NCI-H2029 treated with DMSO at 0.1 percent for 48 hours (cell line): ENCODE results near the gene HOXB8.

Source experiments
- DNase-seq: peaks from one replicate; lab custom pipeline; 2025; lab: John Stamatoyannopoulos, UW

Gene HOXB8

GRCh38 chr17:48610282-48611211 lies 4.5 kb downstream of the HOXB8 start, which contains the start of gene HOXB7:
Gene HOXB7, minus strand, starts transcription at chr17:48611017. Its CDS starts 99 bp downstream, at chr17:48610918.
- peak; percentile 34 for DNase-seq

DNA sequence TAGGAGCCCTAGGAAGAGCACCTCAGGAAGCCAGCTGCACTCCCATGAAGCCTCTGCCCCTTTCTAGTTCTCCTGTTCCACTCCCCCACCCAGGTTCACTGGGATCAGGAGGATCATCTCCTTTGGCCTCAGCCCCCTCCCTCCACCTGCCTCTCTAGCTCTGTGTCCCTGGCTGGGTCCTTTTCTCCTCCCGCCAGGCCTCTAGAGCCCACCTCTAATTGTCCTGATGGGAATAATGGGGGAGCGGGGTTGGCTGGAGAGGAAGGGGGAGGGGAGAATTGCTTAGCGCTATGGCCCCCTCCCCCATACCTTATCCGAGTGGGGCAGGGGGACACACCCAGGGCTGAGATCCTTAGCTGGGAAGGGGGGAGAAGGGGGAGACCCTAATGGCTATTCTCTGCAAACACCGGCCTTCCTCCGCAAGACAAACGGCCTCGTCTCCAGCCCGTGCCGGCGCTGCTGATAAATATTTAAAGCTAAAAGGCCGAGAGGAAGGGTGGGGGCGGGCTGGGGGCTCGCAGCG lies 5.3 kb downstream of the HOXB8 start:
- DNase-seq, result no peak

DNA sequence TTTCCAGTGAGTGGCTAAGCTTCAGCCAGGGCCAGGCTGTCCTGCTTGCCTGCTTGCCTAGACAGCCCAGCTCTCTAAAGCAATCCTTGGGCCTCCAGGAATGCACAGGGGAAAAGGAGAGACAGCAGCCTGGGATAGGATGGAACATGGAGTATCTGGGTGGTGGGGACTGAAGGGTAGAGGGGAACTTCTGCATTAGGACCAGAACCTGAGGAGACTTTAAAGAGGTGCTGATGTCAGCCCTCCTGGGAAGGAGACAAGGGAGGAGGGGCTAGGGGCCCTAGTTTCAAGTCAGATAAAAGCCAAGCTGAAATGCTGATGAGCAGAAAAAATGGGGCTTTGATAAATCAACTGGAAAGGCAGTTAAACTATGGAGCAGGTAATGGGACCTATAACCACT lies 6.1 kb downstream of the HOXB8 start:
- DNase-seq, result no peak

DNA sequence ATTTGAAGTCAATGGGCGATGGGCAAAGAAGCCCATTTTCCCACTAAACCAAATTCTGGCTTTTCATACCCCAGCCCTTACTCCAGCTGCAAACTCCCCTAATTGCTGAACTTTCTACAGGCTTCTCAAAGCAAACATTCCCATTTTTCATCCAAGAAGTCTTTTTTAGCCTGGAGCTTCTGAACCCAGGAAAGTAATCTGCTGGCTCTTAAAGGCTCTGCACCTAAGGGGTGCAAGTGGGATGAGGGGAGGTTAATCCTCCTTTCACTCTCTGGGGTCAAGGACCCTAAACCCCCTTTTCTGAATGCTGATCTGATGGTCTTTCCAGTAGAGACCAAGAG lies 6.6 kb downstream of the HOXB8 start:
- DNase-seq, result no peak

GRCh38 chr17:48606892-48607614 lies 8.0 kb downstream of the HOXB8 start:
- DNase-seq, result no peak

DNA sequence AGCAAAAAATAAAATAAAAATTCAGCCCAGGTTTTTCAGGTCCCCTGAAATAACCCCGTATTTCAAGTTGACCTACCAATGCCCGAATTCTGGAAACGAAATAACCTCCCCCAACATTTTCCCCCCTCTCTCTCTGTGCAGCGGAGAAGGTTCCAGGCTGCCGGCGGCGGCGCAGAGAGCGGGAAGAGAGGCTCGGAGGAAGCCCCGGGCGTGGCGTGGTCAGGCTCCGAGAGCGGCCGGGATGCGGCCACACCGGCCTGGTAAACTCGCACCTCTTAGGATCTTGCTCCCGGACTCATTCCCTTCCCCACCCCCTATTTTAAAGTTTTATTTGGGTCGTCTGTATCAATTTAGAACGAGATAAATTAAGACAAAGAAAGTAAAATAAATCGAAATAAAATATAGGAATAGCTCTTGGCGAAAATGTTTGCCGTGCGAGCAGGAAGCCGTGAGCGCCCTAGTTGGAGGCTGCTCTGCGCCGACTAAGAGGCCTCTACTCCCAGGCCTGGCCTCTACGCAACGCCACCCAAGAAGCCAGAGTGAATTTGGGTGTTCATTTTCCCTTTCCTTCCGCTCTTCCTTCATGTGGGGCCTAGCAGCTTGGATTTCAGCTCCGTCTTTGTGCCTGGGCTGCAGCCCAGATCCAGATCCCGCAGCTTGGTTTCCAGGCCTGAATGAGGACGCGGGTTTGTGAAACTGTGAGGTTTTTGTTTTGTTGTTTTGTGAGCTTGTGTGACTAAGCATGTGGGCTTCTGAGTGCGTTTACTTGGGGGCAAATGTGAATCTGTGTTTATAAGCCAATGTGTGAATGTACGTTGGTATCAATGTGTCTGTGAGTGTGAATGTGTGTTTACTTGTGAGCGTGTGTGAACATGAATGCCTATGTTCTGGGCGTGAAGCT lies 8.9 kb downstream of the HOXB8 start:
- DNase-seq, result no peak

DNA sequence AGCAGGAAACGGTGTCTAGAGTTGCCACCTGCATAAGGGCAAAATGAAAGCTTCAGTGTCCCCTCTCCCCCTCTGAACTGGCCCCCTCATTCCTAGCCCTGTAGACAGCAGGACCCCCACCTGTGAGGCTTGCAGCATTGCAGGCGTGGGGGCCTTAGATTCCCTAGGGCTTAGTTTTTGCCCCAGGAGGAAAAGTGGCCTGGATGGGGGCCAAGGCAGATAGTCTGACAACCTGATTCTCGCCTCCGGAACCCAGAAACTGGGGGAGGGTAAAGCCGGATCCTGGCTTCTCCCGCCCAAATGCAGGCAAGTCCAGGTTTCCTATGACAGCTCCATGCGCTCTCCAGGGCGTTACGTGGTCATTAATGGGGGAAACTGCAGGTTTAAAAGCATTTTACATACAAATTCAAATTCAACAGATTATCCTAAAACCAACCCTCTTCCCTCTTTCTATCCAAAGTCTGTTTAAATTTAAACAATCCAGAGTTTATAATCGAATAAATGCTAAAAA lies 9.6 kb downstream of the HOXB8 start:
- DNase-seq, result no peak

DNA sequence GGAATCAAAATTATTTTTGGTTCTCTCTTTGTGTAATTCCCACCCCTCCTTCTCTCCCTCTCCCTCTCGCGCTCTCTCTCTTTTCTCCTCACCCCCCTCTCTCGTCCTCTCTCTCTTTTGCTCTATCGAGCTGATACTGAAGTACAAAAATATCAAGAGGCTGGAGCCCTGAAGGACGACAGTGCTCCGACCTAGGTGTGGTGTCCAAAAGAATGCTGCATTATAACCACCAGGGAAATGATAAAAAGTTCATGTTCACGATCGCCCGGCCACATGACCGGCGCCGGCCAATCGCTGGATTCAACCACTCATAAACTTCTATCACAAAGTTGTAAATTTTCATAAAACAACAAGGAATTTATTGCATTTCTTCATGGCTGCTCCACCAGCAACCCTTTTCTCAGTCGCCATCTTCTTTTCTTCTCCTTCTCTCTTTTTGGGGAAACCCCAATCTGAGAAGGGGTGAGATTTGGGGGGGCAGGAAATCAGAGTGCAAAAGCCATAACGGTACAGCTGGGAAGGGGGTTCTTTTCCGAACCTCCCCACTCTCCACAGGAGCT lies 10.2 kb downstream of the HOXB8 start, which contains the start of gene HOXB6:
TSS of gene HOXB6 (minus strand) at position 217 of the 560 bp plus-strand sequence. CDS start 6,836 bp downstream, outside the sequence.
- DNase-seq, result no peak

DNA sequence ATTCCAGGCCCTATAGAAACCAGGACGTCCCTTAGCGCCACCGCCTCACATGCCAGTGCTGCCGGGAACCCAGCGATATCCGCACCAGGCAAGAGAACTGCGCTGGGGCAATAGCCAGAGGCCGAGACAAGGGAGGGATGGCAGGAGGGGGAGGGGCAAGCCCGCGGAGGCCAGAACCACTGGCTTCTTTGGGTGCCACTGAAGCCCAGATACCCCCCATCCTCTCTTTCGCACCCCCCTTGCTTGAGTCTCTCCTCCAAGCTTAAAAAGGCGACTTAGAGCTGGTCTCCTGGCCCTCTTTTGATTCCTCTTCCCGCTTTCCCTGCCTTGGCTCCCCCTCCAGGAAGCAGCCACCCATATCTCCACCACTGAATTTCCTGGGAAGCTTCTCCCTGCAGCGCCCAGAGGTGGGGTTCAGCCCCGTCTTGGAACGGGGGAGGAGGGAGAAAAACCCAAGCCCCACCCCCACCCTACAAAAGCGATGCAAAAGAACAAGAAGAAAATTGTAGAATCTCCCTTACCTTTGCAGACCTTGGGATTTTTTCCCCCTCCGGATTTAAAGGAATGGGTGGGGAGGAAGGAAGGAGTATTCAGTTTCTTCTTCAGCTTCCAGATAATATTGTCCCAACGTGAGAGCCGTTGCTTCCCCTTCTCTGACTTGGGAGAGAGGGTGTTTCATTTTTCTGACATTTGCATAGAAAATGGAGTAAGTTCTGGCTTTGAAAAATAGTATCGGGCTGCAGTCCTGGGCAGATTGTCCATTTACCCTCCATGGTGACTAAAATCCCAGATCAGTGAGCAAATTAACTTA lies 10.9 kb downstream of the HOXB8 start:
- DNase-seq, result no peak

- no peak for DNase-seq
Observed at GRCh38 chr17:48601539-48602425, 13.3 kb downstream of the HOXB8 start.

GRCh38 chr17:48601207-48601538 lies 13.9 kb downstream of the HOXB8 start:
- no peak for DNase-seq

GRCh38 chr17:48600244-48601098 lies 14.6 kb downstream of the HOXB8 start:
- no peak for DNase-seq

GRCh38 chr17:48599354-48599753 lies 15.7 kb downstream of the HOXB8 start:
- no peak for DNase-seq

DNA sequence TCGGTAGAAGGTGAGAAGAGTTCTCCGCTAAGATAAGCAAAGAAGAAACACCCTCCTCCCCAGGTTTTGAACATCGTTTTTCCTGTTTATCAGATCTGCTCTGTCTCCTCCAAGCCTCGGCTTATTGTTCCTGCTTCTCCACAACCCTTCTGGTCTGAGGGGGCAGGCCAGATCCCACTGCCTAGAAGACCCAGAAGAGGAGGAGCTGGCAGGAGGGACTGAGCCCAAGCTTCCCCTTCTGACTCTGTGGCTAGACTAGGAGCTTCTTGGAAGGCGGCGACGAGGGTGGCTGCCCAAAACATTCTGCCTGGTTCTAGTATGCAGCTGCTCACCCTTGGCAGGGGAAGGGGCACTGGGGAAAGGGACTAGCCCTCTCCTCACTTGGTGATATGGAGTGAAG lies 16.4 kb downstream of the HOXB8 start:
- no peak for DNase-seq

DNA sequence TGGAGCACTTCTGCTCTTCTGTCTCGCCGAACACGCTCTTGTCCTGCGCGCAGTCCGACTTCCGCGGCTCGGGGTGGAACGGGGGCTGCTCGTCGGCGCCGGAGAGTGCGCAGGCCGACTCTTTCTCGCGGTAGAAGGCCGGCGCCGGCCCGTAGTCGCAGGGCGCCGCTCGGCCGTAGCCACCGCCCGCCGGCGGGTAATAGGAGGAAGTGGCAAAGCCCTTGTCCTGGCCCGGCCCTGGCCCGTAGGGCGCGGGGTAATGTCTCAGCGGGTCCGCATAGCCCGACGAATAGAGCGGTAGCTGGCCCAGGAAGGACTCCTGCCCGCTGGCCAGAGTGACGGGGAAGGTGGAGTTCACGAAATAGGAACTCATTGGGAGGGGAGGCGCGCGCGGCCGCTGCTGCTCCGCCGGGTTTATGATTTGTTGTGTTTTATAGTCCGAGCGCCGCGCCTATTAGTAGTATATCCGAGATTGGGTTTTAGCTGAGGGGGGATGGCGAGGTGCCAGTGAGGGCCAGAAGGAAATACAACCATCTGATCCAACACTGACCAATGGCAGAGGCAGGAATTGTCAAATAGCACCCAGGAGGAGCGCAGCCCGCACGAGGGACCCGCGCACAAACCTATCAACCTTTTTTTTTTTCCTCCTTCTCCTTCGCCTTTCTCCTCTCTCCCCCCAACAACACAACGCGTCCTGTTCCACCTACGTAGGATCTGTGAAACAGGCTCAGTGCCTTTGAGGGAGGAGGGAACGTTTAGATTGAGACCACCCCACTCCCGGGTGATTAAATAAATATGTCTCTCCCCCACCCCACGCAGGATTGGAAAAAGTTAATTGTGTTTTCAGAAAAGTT lies 17.1 kb downstream of the HOXB8 start:
- DNase-seq, result peak; percentile 83

DNA sequence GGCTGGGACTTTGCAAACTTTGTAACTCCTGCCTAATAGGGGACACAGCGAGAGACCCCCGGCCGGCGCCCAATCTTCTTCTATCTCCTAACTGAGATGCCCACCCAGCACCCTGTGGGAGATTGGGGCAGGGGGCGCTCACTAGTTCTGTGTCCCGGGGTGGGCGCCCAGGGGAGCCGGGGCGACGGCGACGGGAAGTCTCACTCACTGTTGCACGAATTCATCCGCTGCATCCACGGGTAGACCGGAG lies 17.6 kb downstream of the HOXB8 start:
- no peak for DNase-seq

GRCh38 chr17:48596735-48597527 lies 18.2 kb downstream of the HOXB8 start:
- DNase-seq, result peak; percentile 52
